Stimulated activated CD4-positive, alpha-beta T cell treated with anti-CD3 and anti-CD28 coated beads, Interleukin-4, amount 100 ng/mL, for 48 hours (primary cell): ENCODE data around the gene SEPSECS.
A peak's percentile ranks its signal among the peaks of the same experiment; 100 is the strongest.

Experiments
- DNase-seq, 2 donors: peaks; one replicate each; pipeline ENCODE4 v3.0.0-alpha.2; 2020; ENCODE audit warnings: low read depth in 2 of 2

Gene SEPSECS

DNA sequence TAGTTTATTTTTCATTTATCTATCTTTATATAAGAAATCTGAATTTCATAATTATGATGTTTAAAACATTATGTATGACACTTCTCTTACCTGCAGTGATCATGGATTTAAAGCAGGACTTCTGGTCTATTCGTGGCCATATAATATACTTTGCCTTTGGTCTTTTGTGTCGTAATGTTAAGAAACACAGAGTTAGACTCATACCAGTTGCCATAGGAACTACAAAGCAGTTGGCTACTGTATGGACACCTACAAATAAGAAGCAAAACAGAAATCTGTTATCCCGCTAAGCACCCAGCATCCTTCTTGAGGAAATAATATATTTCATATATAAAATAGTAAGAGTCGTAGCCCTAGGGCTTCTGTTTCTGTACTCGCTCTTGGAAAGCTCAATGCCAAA is 4.3 kb downstream of the SEPSECS start:
- DNase-seq: no peak

DNA sequence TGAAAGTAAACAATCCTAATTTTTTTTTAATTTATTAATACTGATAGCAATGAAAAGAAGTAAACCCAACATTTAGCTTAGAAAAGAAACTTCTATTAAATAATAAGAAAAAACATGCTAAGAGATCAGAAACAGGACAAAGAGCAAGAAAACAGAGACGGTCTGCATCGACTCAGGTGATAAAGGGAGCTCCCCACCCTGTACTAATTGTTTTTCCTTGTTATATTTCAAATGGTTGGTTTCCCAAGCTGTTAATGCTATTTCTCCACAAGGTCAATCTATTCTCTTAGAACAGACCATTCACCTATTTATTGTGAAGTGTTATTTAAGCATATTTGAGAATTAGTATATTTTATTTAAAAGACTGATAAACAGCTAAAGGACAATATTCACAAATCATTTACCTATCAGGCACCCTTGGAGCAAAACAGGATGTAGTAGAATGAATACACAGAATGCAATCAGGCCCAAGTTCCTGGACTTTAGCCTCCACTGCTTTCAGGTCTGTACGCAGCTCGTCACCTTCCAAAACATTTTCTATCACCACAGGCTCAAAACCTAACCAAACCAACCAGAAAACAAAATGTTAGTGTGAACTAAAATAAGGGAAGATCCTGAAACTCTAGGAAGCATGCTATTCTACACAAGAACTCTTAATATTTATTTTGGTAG is 5.5 kb downstream of the SEPSECS start:
- DNase-seq: no peak

- DNase-seq: no peak
These were observed 14.2 kb downstream of the SEPSECS start for GRCh38 chr4:25146076-25146475.

- DNase-seq: no peak
These were observed 15.3 kb downstream of the SEPSECS start for GRCh38 chr4:25144870-25145481.

DNA sequence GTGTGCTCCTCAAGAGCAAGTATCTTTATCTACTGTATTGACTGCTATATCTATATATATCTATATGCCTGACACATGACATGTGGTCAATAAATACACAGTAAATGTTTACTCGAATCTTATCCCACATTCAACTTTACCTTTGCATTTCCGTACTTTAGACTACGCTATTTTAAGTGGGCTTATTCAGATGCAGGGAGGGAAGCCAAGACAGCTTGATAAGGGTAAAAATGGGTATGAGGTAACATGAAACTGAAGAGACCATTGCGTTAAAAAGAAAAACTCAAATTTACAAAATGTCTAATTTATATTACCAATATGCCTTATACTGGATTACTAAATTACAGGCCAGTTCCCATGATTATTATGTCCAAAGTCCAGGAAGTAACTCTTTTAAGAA is 17.8 kb downstream of the SEPSECS start:
- no peak for DNase-seq

DNA sequence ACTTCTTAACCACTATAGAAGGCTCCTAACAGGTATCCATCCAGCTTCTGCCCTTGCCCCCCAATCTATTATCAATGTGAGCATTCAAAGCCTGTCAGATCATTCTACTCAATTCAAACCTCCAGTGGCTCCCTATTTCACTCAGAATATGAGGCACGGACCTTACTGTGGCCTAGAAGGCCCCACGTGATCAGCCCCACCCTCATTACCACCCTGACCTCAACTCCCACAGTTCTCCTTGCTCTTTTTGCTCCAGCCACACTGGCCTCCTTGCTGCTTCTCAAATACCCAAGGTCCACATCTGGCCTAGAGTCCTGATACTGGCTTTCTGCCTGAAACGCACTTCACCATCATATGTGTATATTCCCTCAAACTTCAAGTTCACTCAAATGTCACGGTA is 18.7 kb downstream of the SEPSECS start:
- DNase-seq: no peak

DNA sequence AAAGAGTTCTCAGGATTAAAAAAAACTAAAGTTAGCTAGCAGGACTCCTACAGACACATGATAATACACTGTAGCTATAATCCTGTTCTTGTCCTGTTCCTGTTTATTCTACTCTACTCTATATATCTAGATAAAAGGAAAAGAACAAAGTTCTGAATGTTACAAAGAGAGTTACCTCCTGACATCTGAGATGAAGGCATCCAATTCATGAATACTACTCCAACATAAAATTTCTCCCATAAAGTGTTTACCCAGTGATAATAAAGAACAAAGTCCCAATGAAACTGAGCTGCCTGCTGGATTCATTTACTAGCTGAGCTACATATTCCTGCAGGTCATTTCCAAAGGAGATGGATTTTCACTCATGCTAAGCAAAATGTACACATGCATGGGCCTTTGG is 27.1 kb downstream of the SEPSECS start:
- DNase-seq: no peak

DNA sequence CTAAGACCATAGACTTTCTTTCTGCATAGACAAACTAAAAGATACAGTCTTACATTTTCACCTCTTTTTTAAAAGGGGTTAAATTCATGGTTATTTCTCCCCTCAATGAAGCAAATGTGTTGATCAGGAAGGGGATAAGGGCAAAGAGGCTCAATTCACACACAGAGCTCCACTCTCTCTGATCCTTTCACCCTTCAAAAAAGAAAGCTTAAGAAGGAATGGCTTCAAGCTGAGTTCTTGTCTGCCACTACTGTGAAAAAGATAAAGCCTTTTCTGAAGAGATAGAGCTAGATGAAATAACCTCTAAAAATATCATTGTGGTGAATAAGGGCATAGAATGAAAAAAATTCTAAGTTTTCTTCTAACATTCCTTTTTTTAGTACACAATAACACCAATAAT is 28.3 kb downstream of the SEPSECS start:
- no peak for DNase-seq

- DNase-seq: no peak
These were observed 28.9 kb downstream of the SEPSECS start for GRCh38 chr4:25131381-25131780.

- no peak for DNase-seq
These were observed 30.3 kb downstream of the SEPSECS start for GRCh38 chr4:25129917-25130316.

DNA sequence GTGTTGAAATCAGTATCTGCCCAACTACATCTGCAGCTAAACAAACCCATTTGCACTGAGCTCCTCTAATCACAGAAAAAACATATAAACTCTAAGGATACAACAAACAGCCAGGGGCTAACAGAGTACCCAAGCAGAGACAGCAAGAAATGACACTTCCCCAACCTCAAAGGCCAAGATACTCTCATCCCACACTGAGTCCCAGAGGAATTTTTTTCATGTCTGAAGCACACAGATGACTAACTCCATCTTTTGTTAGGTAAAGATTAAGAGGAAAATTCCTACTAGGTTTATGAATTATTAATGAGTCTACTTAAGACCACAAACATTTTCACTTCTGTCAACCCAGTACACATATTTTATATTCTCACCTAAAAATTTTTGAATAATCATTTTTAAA is 31.6 kb downstream of the SEPSECS start:
- DNase-seq: no peak

DNA sequence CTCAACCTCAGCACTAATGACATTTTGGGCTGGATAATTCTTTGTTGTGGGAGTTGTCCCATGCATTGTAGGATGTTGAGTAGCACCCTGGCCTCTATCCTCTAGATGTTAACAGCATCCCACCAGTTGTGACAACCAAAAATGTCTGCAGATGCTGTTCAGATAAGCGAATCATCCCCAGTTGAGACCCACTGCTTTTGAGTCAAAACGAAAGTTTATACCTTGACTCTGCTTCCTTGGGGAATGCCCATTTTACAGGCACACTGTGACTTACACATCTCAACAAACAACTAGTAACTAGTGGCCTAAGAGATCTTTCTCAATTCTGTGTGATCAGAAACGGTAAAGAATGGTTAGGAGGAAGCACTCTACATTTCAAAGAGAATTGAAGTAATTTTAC is 37.0 kb downstream of the SEPSECS start:
- DNase-seq: peak in 1 of 2 donors; percentile 4

- no peak for DNase-seq
These were observed 39.9 kb downstream of the SEPSECS start for GRCh38 chr4:25120146-25120940.

- DNase-seq: no peak
These were observed 42.4 kb downstream of the SEPSECS start for GRCh38 chr4:25117716-25118472.

DNA sequence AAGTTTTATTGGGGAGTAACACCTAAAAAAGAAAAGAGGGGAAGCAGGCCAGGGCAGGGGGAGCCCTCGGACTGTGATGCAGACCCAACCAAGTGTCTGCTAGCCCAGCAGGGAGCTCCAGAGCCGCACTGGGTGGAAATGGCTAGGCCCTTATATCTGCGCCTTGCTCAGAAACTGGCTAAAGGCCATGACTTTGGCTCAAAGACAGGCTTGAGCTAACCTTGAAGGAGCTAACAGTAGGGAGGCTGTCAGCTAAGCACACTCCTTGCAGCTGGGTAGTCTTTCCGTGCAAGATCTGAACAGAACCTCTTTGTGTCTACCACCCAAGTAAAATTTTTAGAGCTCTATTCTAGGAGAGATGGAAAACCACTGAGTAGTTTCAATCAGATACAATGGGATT is 43.0 kb downstream of the SEPSECS start:
- DNase-seq: no peak

GRCh38 chr4:25113915-25114904 is 46.0 kb downstream of the SEPSECS start:
- DNase-seq: no peak

DNA sequence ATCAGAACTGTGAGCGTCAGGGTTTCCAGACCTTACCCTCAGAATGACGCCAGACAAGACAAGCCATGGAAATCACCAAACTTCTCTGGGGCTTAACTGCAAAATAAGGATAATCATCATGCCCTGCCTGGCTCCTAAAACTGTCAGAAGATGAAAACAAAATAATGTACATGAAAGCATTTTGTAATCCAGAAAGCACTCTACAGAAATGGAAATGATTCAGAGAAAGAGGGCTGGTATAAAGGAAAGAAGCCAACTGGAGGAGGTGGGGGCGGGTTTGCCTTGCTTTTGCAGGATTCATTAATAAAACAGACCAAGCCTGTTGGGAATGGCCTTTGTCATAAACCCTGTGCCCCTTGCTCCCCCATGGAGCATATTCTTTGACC is 47.3 kb downstream of the SEPSECS start:
- no peak for DNase-seq

DNA sequence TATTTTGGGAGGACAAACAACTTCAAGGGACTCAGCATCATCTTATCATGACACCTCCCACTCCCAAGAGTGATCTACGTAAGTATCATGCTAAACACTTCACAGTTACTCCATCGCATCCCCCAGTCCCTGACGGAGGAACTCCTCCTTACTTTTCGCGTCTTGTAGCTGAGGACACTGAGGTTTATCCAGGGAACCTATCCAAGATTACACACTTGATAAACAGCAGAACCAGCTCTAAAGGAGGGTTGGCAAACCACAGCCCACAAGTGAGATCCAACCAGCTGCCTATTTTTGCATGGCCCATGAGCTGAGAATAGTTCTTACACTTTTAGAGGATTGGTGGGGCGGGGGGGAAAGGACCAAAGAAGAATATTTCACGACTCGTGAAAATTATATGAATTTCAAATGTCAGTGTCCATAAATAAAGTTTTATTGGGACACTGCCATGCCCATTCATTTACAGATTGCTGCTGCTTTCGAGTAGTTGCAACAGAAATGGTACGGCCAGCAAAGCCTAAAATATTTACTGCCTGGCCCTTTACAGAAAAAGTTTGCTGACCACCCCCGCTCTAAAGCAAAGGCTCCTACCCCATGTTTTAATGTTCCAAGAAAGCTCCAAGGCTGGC is 47.8 kb downstream of the SEPSECS start:
- no peak for DNase-seq

GRCh38 chr4:25111648-25112196 is 48.5 kb downstream of the SEPSECS start:
- DNase-seq: no peak
